ENCODE data around the gene EGFLAM.

The EGFLAM gene

GRCh38 chr5:38267372-38267771 is 9.0 kb downstream of the EGFLAM start:
- DNase-seq = no peak

- DNase-seq = no peak
These were observed 15.3 kb downstream of the EGFLAM start for GRCh38 chr5:38273626-38274025.

GRCh38 chr5:38274370-38274769 is 16.0 kb downstream of the EGFLAM start:
- DNase-seq = no peak

- no peak for DNase-seq
These were observed 26.0 kb downstream of the EGFLAM start for GRCh38 chr5:38284384-38284783.

- DNase-seq = no peak
These were observed 26.9 kb downstream of the EGFLAM start for GRCh38 chr5:38285226-38285625.

- no peak for DNase-seq
These were observed 27.6 kb downstream of the EGFLAM start for GRCh38 chr5:38286002-38286401.

GRCh38 chr5:38287124-38287523 is 28.8 kb downstream of the EGFLAM start:
- no peak for DNase-seq

GRCh38 chr5:38289457-38289856 is 31.1 kb downstream of the EGFLAM start:
- DNase-seq = no peak

GRCh38 chr5:38290028-38290653 is 31.8 kb downstream of the EGFLAM start:
- DNase-seq = no peak

- DNase-seq = no peak
These were observed 33.0 kb downstream of the EGFLAM start for GRCh38 chr5:38291355-38291754.

GRCh38 chr5:38292228-38292627 is 33.9 kb downstream of the EGFLAM start:
- no peak for DNase-seq

- no peak for DNase-seq
These were observed 37.4 kb downstream of the EGFLAM start for GRCh38 chr5:38295751-38296150.

GRCh38 chr5:38297830-38298608 is 39.7 kb downstream of the EGFLAM start:
- no peak for DNase-seq

GRCh38 chr5:38299585-38299984 is 41.2 kb downstream of the EGFLAM start:
- DNase-seq = no peak

- no peak for DNase-seq
These were observed 46.8 kb downstream of the EGFLAM start for GRCh38 chr5:38305148-38305547.

GRCh38 chr5:38307845-38308244 is 49.5 kb downstream of the EGFLAM start:
- no peak for DNase-seq

GRCh38 chr5:38316544-38317224 is 58.3 kb downstream of the EGFLAM start:
- no peak for DNase-seq

GRCh38 chr5:38317868-38318267 is 59.5 kb downstream of the EGFLAM start:
- DNase-seq = no peak

- DNase-seq = no peak
These were observed 61.1 kb downstream of the EGFLAM start for GRCh38 chr5:38319491-38319890.

- DNase-seq = no peak
These were observed 63.6 kb downstream of the EGFLAM start for GRCh38 chr5:38321978-38322377.

GRCh38 chr5:38323645-38324295 is 65.4 kb downstream of the EGFLAM start:
- DNase-seq = no peak

GRCh38 chr5:38329132-38329715 is 70.9 kb downstream of the EGFLAM start:
- no peak for DNase-seq

- DNase-seq = no peak
These were observed 71.8 kb downstream of the EGFLAM start for GRCh38 chr5:38330207-38330606.

Measured in activated CD4-positive, alpha-beta T cell treated with anti-CD3 and anti-CD28 coated beads for 1 hour (primary cell).